CD8-positive, alpha-beta memory T cell (primary cell): ENCODE data around the gene LMNA. TPM values are rescaled to one million over a fixed set of nuclear protein-coding genes. Genes with fewer than 3 reads are reported as not detected.
A peak's percentile ranks its signal among the peaks of the same experiment; 100 is the strongest.

Source experiments
- CTCF ChIA-PET: fragments of 350-600 bp; sonication (Branson Sonifier 250); formaldehyde crosslinking; loops from one replicate; lab custom pipeline; 2021; ENCODE audit warnings: antibody characterized with exemption; lab: Charles Lee
- POLR2A ChIA-PET: fragments of 350-600 bp; sonication (Branson Sonifier 250); formaldehyde crosslinking; loops from one replicate; lab custom pipeline; 2021; ENCODE audit warnings: antibody characterized with exemption; lab: Charles Lee
- DNase-seq, 5 donors: peaks; one replicate each; pipeline versions ENCODE4 v3.0.0 to v3.0.0-alpha.2; 2020 to 2022; ENCODE audit warnings: mixed read lengths in 1 of 5
- H3K27ac ChIP-seq: one replicate; pipeline ENCODE4 v1.7.0; 2013; ENCODE audit warnings: low read depth, mild to moderate bottlenecking, low read length, moderate library complexity
- H3K27me3 ChIP-seq: 2 replicates; pipeline ENCODE4 v1.7.0; 2013; ENCODE audit warnings: low read length, mild to moderate bottlenecking; ENCODE audit not compliant: insufficient read depth, poor library complexity, severe bottlenecking
- H3K36me3 ChIP-seq: 2 replicates; pipeline ENCODE4 v1.7.0; 2013; ENCODE audit warnings: mild to moderate bottlenecking, low read length, moderate library complexity; ENCODE audit not compliant: insufficient read depth
- H3K4me1 ChIP-seq: 2 replicates; pipeline ENCODE4 v1.7.0; 2013; ENCODE audit warnings: mild to moderate bottlenecking, low read length, moderate library complexity; ENCODE audit not compliant: insufficient read depth
- H3K4me3 ChIP-seq: 2 replicates; pipeline ENCODE4 v1.7.0; 2013; ENCODE audit warnings: mild to moderate bottlenecking, low read length
- H3K9me3 ChIP-seq: 2 replicates; pipeline ENCODE4 v1.7.0; 2013; ENCODE audit warnings: mild to moderate bottlenecking, low read length
- H3K27ac Mint-ChIP-seq, 8 donors: one replicate each; pipeline ENCODE4 v1.8.0; 2020 to 2021; ENCODE audit warnings: mixed read lengths in 8 of 8, mild to moderate bottlenecking in 6 of 8, inconsistent platforms in 3 of 8, moderate library complexity in 3 of 8
- H3K27me3 Mint-ChIP-seq, 2 donors: one replicate each; pipeline ENCODE4 v1.8.0; 2020 to 2021; ENCODE audit warnings: mixed read lengths in 2 of 2, mild to moderate bottlenecking in 1 of 2, moderate library complexity in 1 of 2
- H3K36me3 Mint-ChIP-seq, 3 donors: one replicate each; pipeline ENCODE4 v1.8.0; 2020 to 2021; ENCODE audit warnings: mixed read lengths in 3 of 3, inconsistent platforms in 1 of 3, mild to moderate bottlenecking in 1 of 3
- H3K4me1 Mint-ChIP-seq, 3 donors: one replicate each; pipeline ENCODE4 v1.8.0; 2020 to 2021; ENCODE audit warnings: mixed read lengths in 3 of 3, inconsistent platforms in 1 of 3, mild to moderate bottlenecking in 1 of 3
- H3K4me3 Mint-ChIP-seq, 7 donors: one replicate each; pipeline ENCODE4 v1.8.0; 2020 to 2021; ENCODE audit warnings: mixed read lengths in 7 of 7, mild to moderate bottlenecking in 6 of 7, moderate library complexity in 4 of 7, inconsistent platforms in 2 of 7
- H3K9me3 Mint-ChIP-seq, 5 donors: one replicate each; pipeline ENCODE4 v1.8.0; 2020 to 2022; ENCODE audit warnings: mixed read lengths in 5 of 5, mild to moderate bottlenecking in 3 of 5, moderate library complexity in 2 of 5, inconsistent platforms in 1 of 5
- polyA plus RNA-seq: library from polyadenylated mRNA; unstranded; fragments of 300-500 nt; fragmentation: Illumina TruSeq; gene quantifications from one replicate; pipeline ENCODE4 v1.2.3, GENCODE V29; 2021
- total RNA-seq, 2 experiments: library from RNA; stranded (reverse); gene quantifications; one replicate each; pipeline ENCODE4 v1.2.3, GENCODE V29; 2021

LMNA gene
- total and polyA plus RNA-seq, 3 experiments from 2014 or later: 13.9 to 335 (median 325) TPM

DNA sequence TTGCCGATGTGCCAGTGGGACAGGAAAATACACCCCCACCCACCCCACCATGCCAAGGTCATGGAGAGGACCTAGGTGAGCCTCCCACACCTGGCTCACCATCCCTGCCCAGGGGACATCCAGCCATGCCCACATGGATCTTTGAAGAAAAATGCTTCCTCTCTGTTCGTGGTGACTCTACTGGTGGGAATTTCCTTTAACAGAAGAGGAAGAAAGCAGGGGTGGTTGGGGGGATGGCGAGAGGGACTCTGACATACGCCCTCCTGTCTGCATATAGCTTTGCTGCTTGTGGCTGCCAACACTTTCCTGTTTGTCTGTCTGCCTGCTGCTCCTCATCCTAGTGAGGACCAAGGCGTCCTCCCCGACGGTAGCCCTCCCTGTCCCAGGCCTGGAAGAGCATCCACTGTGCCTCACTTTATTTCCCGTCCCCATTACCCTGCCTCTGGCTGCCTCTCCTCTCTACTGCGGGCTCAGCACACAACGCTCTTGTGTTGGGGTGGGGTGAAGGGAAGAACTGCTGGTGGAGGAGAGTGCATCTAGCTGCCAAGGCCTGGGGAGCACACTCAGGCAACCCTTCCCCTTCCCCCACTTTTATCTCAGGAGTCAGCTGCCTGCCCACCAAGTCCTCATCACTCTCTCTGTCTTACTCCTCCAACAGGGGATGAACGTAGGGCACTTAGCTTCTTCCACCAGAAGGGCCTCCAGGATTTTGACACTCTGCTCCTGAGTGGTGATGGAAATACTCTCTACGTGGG is 41.4 kb downstream of the LMNA start:
- Mint-ChIP-seq H3K36me3 (no peaks in the 10 kb centered on the region), H3K4me3 (peak overlapping the region; percentile 18 to 87 (median 74)), H3K27me3 (peaks cover 0 to 2% of the 10 kb centered on the region in 2 donors), H3K27ac (peak overlapping the region; percentile 51 to 92 (median 76)), H3K4me1 (peaks cover 46 to 50% (median 47%) of the 10 kb centered on the region in 3 donors), H3K9me3 (no peaks in the 10 kb centered on the region)
- H3K4me1 ChIP-seq: peaks cover 4% of the 10 kb centered on the region
- no peak for DNase-seq
- POLR2A ChIA-PET: no interaction called here
- no peak overlapping the region for H3K27ac ChIP-seq
- H3K36me3 ChIP-seq: no peaks in the 10 kb centered on the region
- CTCF ChIA-PET: interaction anchor here (1.1 to 2.8 kb wide), 3 partner anchors 9 to 69 kb away, joined by 3 to 13 read pairs (median 3); no protein-coding TSS in a partner anchor
- H3K9me3 ChIP-seq: no peaks in the 10 kb centered on the region
- H3K4me3 ChIP-seq: no peak overlapping the region
- no peaks in the 10 kb centered on the region for H3K27me3 ChIP-seq

DNA sequence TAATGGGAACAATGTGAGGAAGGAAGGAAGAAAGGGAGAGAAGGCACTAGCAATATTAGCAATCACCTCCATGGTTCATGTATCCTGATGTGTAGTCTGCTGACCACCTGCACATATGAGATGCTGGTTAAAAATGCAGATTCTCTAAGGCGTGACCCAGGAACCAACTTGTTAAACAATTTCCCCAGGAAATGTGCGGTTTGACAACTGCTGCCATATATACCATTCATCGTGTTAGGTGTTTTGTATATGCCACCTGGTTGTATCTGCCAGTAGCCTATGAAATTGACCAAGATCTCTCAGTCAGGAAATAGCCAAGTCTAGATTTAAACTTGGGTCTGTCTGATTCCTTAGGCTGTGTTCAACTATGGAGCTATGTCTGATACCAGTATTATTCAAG is 43.0 kb downstream of the LMNA start:
- Histone ChIP-seq H3K4me1 (peaks cover 4% of the 10 kb centered on the region), H3K4me3 (no peak overlapping the region), H3K36me3 (no peaks in the 10 kb centered on the region), H3K27me3 (no peaks in the 10 kb centered on the region), H3K9me3 (no peaks in the 10 kb centered on the region), H3K27ac (no peak overlapping the region)
- H3K9me3 Mint-ChIP-seq: no peaks in the 10 kb centered on the region
- ChIA-PET CTCF (no interaction called here), POLR2A (no interaction called here)
- H3K36me3 Mint-ChIP-seq: peaks cover 0 to 2% (median 0%) of the 10 kb centered on the region in 3 donors
- no peak for DNase-seq
- H3K4me1 Mint-ChIP-seq: peaks cover 48 to 54% (median 50%) of the 10 kb centered on the region in 3 donors
- H3K27ac Mint-ChIP-seq: peak overlapping the region; percentile 23 to 96 (median 78)
- peaks cover 0 to 2% of the 10 kb centered on the region in 2 donors for H3K27me3 Mint-ChIP-seq
- peak overlapping the region in 5 of 7 donors; percentile 13 to 72 (median 42) for H3K4me3 Mint-ChIP-seq

DNA sequence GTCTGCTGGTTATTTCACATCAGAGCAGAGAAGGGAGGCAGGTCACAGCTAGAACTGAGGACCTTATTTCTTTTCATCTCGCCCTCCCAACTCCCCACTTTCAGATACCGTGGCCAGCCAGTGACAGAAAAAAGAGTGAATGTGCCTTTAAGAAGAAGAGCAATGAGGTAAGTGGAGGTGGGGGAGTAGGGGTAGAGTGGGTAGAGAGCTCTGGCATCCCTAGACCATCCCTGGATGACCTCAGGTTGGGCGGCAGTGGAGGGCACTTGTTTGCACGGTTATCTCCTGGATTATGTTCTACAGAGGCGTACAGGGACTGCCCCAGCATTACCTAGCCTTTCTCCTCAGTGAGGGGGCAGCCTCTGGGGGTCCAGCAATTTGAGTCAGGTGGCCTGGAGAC is 43.5 kb downstream of the LMNA start:
- ChIA-PET CTCF (no interaction called here), POLR2A (no interaction called here)
- Mint-ChIP-seq H3K36me3 (peaks cover 0 to 2% (median 0%) of the 10 kb centered on the region in 3 donors), H3K9me3 (no peaks in the 10 kb centered on the region), H3K27ac (peak overlapping the region; percentile 12 to 96 (median 78)), H3K27me3 (peaks cover 0 to 2% of the 10 kb centered on the region in 2 donors), H3K4me3 (peak overlapping the region in 6 of 7 donors; percentile 13 to 82 (median 53)), H3K4me1 (peaks cover 44 to 54% (median 50%) of the 10 kb centered on the region in 3 donors)
- Histone ChIP-seq H3K36me3 (no peaks in the 10 kb centered on the region), H3K27ac (no peak overlapping the region), H3K4me3 (no peak overlapping the region), H3K27me3 (no peaks in the 10 kb centered on the region), H3K9me3 (no peaks in the 10 kb centered on the region), H3K4me1 (peaks cover 4% of the 10 kb centered on the region)
- no peak for DNase-seq

DNA sequence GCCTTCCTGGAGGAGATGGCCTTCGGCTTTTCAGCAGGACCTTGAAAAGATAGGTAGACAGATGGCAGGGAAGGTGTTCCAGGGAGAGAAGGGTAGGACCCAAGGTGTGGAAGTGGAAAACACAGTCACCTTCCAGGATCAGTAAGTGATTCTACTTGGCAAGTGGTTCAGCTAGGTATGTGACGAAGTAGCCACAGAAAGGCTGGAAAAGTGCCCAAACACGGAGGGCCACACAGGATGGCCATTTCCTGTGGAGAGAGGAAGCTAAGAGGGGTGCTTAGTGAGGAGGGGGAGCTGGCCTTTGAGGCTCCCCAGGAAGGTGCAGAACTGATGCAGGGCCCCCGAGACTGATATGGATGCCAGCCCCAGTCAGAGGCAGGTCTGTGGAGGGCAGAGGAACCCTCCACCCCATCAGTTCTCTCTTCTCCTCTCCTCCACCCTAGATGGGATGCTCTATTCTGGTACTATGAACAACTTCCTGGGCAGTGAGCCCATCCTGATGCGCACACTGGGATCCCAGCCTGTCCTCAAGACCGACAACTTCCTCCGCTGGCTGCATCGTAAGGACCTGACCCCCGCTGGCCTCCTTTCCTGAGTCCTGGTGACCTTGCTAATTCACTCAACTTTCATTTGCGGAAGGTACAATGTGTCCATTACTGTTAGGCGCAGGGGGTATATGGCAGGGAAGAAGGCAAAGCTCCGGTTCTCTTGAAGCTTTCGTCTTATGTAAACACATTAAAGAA is 45.7 kb downstream of the LMNA start:
- Mint-ChIP-seq H3K9me3 (no peaks in the 10 kb centered on the region), H3K36me3 (peaks cover 0 to 6% (median 0%) of the 10 kb centered on the region in 3 donors), H3K27ac (peak overlapping the region in 4 of 8 donors; percentile 52 to 68 (median 64)), H3K4me3 (peak overlapping the region; percentile 41 to 84 (median 76)), H3K4me1 (peaks cover 34 to 47% (median 36%) of the 10 kb centered on the region in 3 donors), H3K27me3 (peaks cover 0 to 2% of the 10 kb centered on the region in 2 donors)
- Histone ChIP-seq H3K27me3 (no peaks in the 10 kb centered on the region), H3K9me3 (no peaks in the 10 kb centered on the region), H3K4me1 (peaks cover 4% of the 10 kb centered on the region), H3K4me3 (peak overlapping the region; percentile 25), H3K36me3 (no peaks in the 10 kb centered on the region), H3K27ac (no peak overlapping the region)
- POLR2A ChIA-PET: no interaction called here
- no peak for DNase-seq
- CTCF ChIA-PET: no interaction called here

DNA sequence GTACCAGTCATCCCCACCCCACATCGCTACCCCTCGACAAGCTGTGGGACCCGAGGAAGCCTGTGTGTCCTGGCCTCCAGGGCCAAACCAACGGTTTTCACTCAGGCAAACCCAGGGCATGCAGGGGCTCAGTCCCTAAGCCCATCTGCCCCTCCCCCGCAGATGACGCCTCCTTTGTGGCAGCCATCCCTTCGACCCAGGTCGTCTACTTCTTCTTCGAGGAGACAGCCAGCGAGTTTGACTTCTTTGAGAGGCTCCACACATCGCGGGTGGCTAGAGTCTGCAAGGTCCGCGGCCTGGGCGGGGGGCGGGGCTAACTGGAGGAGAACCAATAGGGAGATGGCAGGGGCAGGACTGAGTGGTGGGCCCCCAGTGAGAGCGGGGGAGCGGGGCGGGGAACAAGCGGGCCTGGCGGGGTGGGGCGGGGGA is 46.2 kb downstream of the LMNA start:
- H3K27ac ChIP-seq: no peak overlapping the region
- ChIA-PET POLR2A (interaction anchor here (0.9 kb wide), 1 partner anchor 52 kb away, joined by 4 read pairs; the partner anchor contains the start of gene PMF1), CTCF (interaction anchor here (1.1 kb wide), 1 partner anchor 52 kb away, joined by 3 read pairs; the partner anchor contains the start of gene PMF1)
- no peaks in the 10 kb centered on the region for H3K27me3 ChIP-seq
- Mint-ChIP-seq H3K27me3 (peaks cover 0 to 2% of the 10 kb centered on the region in 2 donors), H3K36me3 (peaks cover 0 to 7% (median 0%) of the 10 kb centered on the region in 3 donors), H3K27ac (peak overlapping the region in 4 of 8 donors; percentile 24 to 68 (median 46)), H3K4me1 (peaks cover 31 to 44% (median 34%) of the 10 kb centered on the region in 3 donors), H3K9me3 (no peaks in the 10 kb centered on the region), H3K4me3 (peak overlapping the region; percentile 41 to 84 (median 76))
- H3K4me1 ChIP-seq: peaks cover 4% of the 10 kb centered on the region
- H3K4me3 ChIP-seq: peak overlapping the region; percentile 25
- DNase-seq: peak in 4 of 5 donors; percentile 50 to 70 (median 62)
- no peaks in the 10 kb centered on the region for H3K36me3 ChIP-seq
- H3K9me3 ChIP-seq: no peaks in the 10 kb centered on the region

DNA sequence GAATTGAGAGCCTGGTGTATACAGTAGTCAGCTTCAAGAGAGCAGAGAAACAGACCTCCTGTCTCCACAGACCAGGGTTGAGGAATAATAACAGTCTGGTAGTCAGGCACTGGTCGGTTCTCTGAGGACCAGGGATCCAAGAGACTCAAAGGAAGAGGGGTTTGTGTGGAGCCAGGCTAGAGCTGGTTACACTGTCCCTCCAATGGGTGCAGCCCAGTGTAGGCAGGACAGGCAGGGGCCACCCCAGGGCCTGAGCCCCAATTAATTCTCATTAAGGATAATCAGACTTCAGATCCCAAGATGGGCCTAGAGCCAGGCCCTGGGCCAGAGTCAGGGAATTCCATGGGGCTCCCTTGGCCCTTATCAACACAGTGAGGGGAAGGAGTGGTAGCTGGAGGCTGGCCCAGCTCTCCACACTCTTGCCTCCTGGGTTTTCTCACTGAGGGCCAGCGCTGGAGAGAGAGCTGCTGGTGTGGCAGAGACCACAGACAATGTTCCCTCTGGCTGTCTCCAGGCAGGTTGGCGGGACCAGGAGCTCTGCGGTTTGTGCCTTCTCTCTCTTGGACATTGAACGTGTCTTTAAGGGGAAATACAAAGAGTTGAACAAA is 48.0 kb downstream of the LMNA start:
- H3K27ac ChIP-seq: no peak overlapping the region
- Mint-ChIP-seq H3K4me1 (peaks cover 19 to 28% (median 21%) of the 10 kb centered on the region in 3 donors), H3K36me3 (peaks cover 0 to 9% (median 2%) of the 10 kb centered on the region in 3 donors), H3K4me3 (peak overlapping the region in 4 of 7 donors; percentile 20 to 58 (median 28)), H3K9me3 (no peaks in the 10 kb centered on the region), H3K27me3 (peaks cover 0 to 2% of the 10 kb centered on the region in 2 donors), H3K27ac (peak overlapping the region in 1 of 8 donors; percentile 32)
- ChIA-PET POLR2A (no interaction called here), CTCF (no interaction called here)
- no peak overlapping the region for H3K4me3 ChIP-seq
- no peaks in the 10 kb centered on the region for H3K9me3 ChIP-seq
- H3K27me3 ChIP-seq: no peaks in the 10 kb centered on the region
- H3K4me1 ChIP-seq: peaks cover 4% of the 10 kb centered on the region
- no peak for DNase-seq
- H3K36me3 ChIP-seq: no peaks in the 10 kb centered on the region

DNA sequence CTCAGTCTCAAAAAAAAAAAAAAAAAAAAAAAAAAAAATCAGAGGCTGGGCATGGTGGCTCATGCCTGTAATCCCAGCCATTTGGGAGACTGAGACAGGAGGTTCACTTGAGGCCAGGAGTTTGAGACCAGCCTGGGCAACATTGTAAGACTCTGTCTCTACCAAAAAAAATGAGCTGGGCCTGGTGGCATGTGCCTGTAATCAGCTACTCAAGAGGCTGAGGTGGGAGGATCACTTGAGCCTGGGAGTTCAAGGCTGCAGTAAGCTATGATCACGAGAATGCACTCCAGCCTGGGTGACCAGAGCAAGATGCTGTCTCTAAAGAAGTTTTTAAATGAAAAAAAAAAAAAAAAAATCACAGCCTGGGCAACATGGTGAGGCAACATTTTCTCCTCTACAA is 49.2 kb downstream of the LMNA start:
- Mint-ChIP-seq H3K4me3 (no peak overlapping the region), H3K36me3 (peaks cover 0 to 9% (median 3%) of the 10 kb centered on the region in 3 donors), H3K27me3 (peaks cover 0 to 2% of the 10 kb centered on the region in 2 donors), H3K4me1 (peaks cover 10 to 18% (median 11%) of the 10 kb centered on the region in 3 donors), H3K27ac (no peak overlapping the region), H3K9me3 (no peaks in the 10 kb centered on the region)
- H3K36me3 ChIP-seq: no peaks in the 10 kb centered on the region
- peaks cover 4% of the 10 kb centered on the region for H3K4me1 ChIP-seq
- no peak overlapping the region for H3K4me3 ChIP-seq
- no peak overlapping the region for H3K27ac ChIP-seq
- POLR2A ChIA-PET: interaction anchor here (1.5 kb wide), 1 partner anchor 11 kb away, joined by 4 read pairs; no protein-coding TSS in a partner anchor
- CTCF ChIA-PET: interaction anchor here (1.0 kb wide), 1 partner anchor 18 kb away, joined by 3 read pairs; no protein-coding TSS in a partner anchor
- no peaks in the 10 kb centered on the region for H3K9me3 ChIP-seq
- DNase-seq: no peak
- H3K27me3 ChIP-seq: no peaks in the 10 kb centered on the region
